ENCODE data around the gene SMTNL2.

- no peak for TF ChIP-seq MYC (IDR thresholded peaks at IDR 0.05; ENCODE audit: low read depth, low read length)
- TF ChIP-seq CTCF (IDR thresholded peaks at IDR 0.05; ENCODE audit: low read depth, low read length): no peak
Observed at GRCh38 chr17:4617590-4618351, 33.4 kb downstream of the SMTNL2 start.

Measured in NB4 (cell line).